Endothelial cell of umbilical vein (primary cell): Measurements from ENCODE around the gene SUCLG2.

ENCODE experiments used
- EZH2 ChIP-seq: IDR thresholded peaks from 2 replicates; pipeline ENCODE4 v1.6.1; 2012; ENCODE audit warnings: borderline replicate concordance, low read depth, mild to moderate bottlenecking, moderate library complexity, low read length, inconsistent platforms; ENCODE audit not compliant: severe bottlenecking
- JUN ChIP-seq: IDR thresholded peaks from 2 replicates; pipeline ENCODE4 v1.6.1; 2011; ENCODE audit warnings: borderline replicate concordance, low read depth; ENCODE audit not compliant: insufficient read length, insufficient read depth
- MYC ChIP-seq: IDR thresholded peaks from one replicate; pipeline ENCODE4 v1.6.1; 2011; ENCODE audit warnings: mild to moderate bottlenecking, low read depth, low read length
- POLR2A ChIP-seq: IDR thresholded peaks from 2 replicates; pipeline ENCODE4 v1.6.1; 2012; ENCODE audit warnings: low read depth, mild to moderate bottlenecking, control low read depth, low read length
- POLR2AphosphoS5 ChIP-seq: IDR thresholded peaks from 2 replicates; pipeline ENCODE4 v1.6.1; 2012; ENCODE audit warnings: low read depth, mild to moderate bottlenecking, control low read depth, low read length, moderate library complexity; ENCODE audit not compliant: insufficient read depth
- TF ChIP-seq, protein P1 (sequence below), 2 donors: IDR thresholded peaks; 1 replicate in 1 of 2; 2 replicates in 1 of 2; pipeline ENCODE4 v1.5.1; 2011; ENCODE audit warnings: low read length in 2 of 2, mild to moderate bottlenecking in 2 of 2, moderate library complexity in 2 of 2, control low read depth in 1 of 2, inconsistent platforms in 1 of 2, low read depth in 1 of 2; ENCODE audit not compliant: insufficient read depth in 1 of 2; ENCODE audit errors: extremely low read depth in 1 of 2

DNA sequence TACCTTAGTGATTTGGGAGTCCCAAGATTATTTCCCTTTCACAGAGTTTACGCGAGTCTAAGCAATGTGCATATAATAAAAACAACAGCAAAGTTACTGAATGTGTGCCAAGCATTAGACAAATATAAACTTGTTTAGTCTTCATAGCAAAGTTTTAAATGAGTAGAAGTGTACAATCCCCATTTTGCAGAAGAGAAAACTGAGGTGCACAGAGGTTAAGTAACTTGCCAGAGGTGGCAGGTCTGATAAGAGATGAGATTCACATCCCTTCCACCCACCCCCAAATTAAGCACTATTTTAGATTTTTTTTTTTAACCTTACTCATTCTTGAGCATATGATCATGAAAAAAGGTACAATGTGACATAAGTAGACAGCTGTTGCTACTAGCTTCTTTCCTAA, 2.2 kb upstream of the SUCLG2 start:
- TF ChIP-seq, protein P1, sequence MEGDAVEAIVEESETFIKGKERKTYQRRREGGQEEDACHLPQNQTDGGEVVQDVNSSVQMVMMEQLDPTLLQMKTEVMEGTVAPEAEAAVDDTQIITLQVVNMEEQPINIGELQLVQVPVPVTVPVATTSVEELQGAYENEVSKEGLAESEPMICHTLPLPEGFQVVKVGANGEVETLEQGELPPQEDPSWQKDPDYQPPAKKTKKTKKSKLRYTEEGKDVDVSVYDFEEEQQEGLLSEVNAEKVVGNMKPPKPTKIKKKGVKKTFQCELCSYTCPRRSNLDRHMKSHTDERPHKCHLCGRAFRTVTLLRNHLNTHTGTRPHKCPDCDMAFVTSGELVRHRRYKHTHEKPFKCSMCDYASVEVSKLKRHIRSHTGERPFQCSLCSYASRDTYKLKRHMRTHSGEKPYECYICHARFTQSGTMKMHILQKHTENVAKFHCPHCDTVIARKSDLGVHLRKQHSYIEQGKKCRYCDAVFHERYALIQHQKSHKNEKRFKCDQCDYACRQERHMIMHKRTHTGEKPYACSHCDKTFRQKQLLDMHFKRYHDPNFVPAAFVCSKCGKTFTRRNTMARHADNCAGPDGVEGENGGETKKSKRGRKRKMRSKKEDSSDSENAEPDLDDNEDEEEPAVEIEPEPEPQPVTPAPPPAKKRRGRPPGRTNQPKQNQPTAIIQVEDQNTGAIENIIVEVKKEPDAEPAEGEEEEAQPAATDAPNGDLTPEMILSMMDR (IDR thresholded peaks at IDR 0.05; ENCODE audit: extremely low read depth in 1 of 2, insufficient read depth in 1 of 2, low read depth in 1 of 2, low read length in 2 of 2) = no peak
- TF ChIP-seq EZH2 (no peak), MYC (no peak), POLR2A (no peak), POLR2AphosphoS5 (no peak), JUN (no peak)
